ENCODE results near the gene PRG2. TPM values are rescaled to one million over a fixed set of nuclear protein-coding genes. Genes with fewer than 3 reads are reported as not detected.

PRG2 gene
- total RNA-seq, 4 donors from 2014 or later, result 0.22 to 0.94 (median 0.71) TPM; not detected in 1

GRCh38 chr11:57344826-57345225 is 45.6 kb downstream of the PRG2 start:
- no peak for DNase-seq
- TF ChIP-seq POLR2A (IDR thresholded peaks at IDR 0.05) (no peak), CTCF (IDR thresholded peaks at IDR 0.05) (no peak)
- Histone ChIP-seq H3K4me1 (peaks cover 0 to 4% of the 10 kb centered on the region in 2 donors), H3K27ac (no peak overlapping the region), H3K4me3 (replicated peaks in 1 of 3) (no peak overlapping the region), H3K27me3 (no peaks in the 10 kb centered on the region), H3K9me3 (no peaks in the 10 kb centered on the region), H3K36me3 (no peaks in the 10 kb centered on the region)
- WGBS, 2 donors, result 90 to 92% methylated on average over 10 of the region's 10 CpGs
- intact Hi-C loops (cut with DNase I), result loop anchor here (2.0 to 10.0 kb wide), 3 partner anchors 137 to 300 kb away; partner anchors contain the start of gene YPEL4

GRCh38 chr11:57343825-57344224 is 46.6 kb downstream of the PRG2 start:
- no peak for DNase-seq
- no peaks in the 10 kb centered on the region for H3K27me3 ChIP-seq

GRCh38 chr11:57342702-57343101 is 47.7 kb downstream of the PRG2 start:
- no peak for TF ChIP-seq POLR2A (IDR thresholded peaks at IDR 0.05)
- no peak for TF ChIP-seq CTCF (IDR thresholded peaks at IDR 0.05)
- DNase-seq, result no peak
- no peaks in the 10 kb centered on the region for H3K36me3 ChIP-seq
- H3K4me1 ChIP-seq, result no peaks in the 10 kb centered on the region
- 66 to 76% methylated on average over 11 of the region's 11 CpGs for WGBS, 2 donors
- H3K9me3 ChIP-seq, result no peaks in the 10 kb centered on the region
- intact Hi-C loops (cut with DNase I), result loop anchor here (10.0 kb wide), 1 partner anchor 302 kb away; the partner anchor contains the start of gene YPEL4
- no peak overlapping the region for H3K4me3 ChIP-seq (replicated peaks in 1 of 3)
- no peaks in the 10 kb centered on the region for H3K27me3 ChIP-seq
- no peak overlapping the region for H3K27ac ChIP-seq

More at GRCh38 chr11:57343825-57344224, 46.6 kb downstream of the PRG2 start:
- TF ChIP-seq CTCF (IDR thresholded peaks at IDR 0.05) (no peak), POLR2A (IDR thresholded peaks at IDR 0.05) (no peak)
- Histone ChIP-seq H3K4me3 (replicated peaks in 1 of 3) (no peak overlapping the region), H3K36me3 (no peaks in the 10 kb centered on the region), H3K9me3 (no peaks in the 10 kb centered on the region), H3K4me1 (no peaks in the 10 kb centered on the region), H3K27ac (no peak overlapping the region)
- intact Hi-C loops (cut with DNase I), result loop anchor here (2.0 to 10.0 kb wide), 2 partner anchors 185 to 301 kb away; partner anchors contain the start of gene YPEL4
- 77 to 79% methylated on average over 7 of the region's 7 CpGs for WGBS, 2 donors

- no peak overlapping the region for H3K27ac ChIP-seq
- no peaks in the 10 kb centered on the region for H3K27me3 ChIP-seq
- peaks cover 0 to under 1% of the 10 kb centered on the region in 2 donors for H3K4me1 ChIP-seq
- DNase-seq, result no peak
- 78 to 82% methylated on average over 6 of the region's 6 CpGs for WGBS, 2 donors
- intact Hi-C loops (cut with DNase I), result loop anchor here (10.0 kb wide), 1 partner anchor 303 kb away; the partner anchor contains the start of gene YPEL4
- no peaks in the 10 kb centered on the region for H3K36me3 ChIP-seq
- H3K4me3 ChIP-seq (replicated peaks in 1 of 3), result no peak overlapping the region
- no peak for TF ChIP-seq CTCF (IDR thresholded peaks at IDR 0.05)
- no peak for TF ChIP-seq POLR2A (IDR thresholded peaks at IDR 0.05)
- H3K9me3 ChIP-seq, result no peaks in the 10 kb centered on the region
Measured at GRCh38 chr11:57341250-57341808, 49.1 kb downstream of the PRG2 start.

GRCh38 chr11:57340039-57340615 is 50.3 kb downstream of the PRG2 start:
- Histone ChIP-seq H3K4me3 (replicated peaks in 1 of 3) (no peak overlapping the region), H3K27ac (no peak overlapping the region), H3K9me3 (no peaks in the 10 kb centered on the region), H3K36me3 (no peaks in the 10 kb centered on the region), H3K27me3 (no peaks in the 10 kb centered on the region), H3K4me1 (peaks cover under 1 to 4% of the 10 kb centered on the region in 2 donors)
- intact Hi-C loops (cut with DNase I), result loop anchor here (10.0 kb wide), 1 partner anchor 305 kb away; the partner anchor contains the start of gene YPEL4
- no peak for DNase-seq
- TF ChIP-seq POLR2A (IDR thresholded peaks at IDR 0.05), result no peak
- no peak for TF ChIP-seq CTCF (IDR thresholded peaks at IDR 0.05)
- WGBS, 2 donors, result 45 to 49% methylated on average over 12 of the region's 12 CpGs
